ENCODE measurements around the gene AZIN2.
"Not testable (repeated sequence)": the region's sequence is repeated elsewhere in the genome, so short reads cannot be mapped to it uniquely, and the experiment has no call there.

The AZIN2 gene

GRCh38 chr1:33060579-33061083 is 20.3 kb upstream of the AZIN2 start:
- DNase-seq, result peak; percentile 71 to 92

DNA sequence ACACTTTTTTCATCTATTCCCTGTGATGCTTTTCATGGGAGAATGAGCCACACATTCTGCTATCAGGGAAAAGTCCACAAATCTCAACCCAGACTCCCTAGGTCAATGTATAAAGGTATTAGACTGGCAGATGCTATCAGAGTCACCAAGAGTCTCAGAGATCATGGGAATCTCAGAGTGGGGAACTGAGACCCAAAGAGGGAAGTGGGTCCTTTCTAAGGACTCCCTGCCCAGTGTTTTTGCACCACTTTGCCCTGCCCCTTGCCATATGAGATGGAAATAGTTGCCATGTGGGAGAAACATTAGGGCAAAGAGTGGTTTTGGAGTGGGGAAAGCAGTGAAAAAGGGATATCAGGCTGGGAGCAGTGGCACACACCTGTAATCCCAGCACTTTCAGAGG is 19.1 kb upstream of the AZIN2 start:
- peak; percentile 47 to 55 for DNase-seq

- not testable (repeated sequence) for DNase-seq
These were observed 16.7 kb upstream of the AZIN2 start for GRCh38 chr1:33064284-33064683.

GRCh38 chr1:33065301-33065700 is 15.7 kb upstream of the AZIN2 start:
- DNase-seq, result no peak

DNA sequence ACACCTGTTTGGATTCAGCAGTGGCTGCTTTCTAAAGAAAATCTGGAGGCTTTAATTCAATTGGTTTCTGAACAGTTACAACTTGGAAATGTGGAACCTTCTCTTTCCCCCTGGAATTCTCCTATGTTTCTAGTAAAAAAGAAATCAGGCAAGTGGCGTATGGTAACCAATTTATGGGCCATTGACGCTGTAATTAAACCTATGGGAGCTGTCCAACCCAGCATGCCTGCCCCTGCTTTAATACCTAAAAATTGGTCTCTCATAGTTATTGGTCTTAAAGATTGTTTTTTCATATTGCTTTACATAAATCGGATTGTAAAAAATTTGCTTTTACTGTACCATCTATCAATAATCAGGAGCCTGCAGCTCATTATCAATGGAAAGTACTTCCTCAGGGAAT is 14.5 kb upstream of the AZIN2 start:
- DNase-seq, result not testable (repeated sequence)

- DNase-seq, result not testable (repeated sequence)
These were observed 12.8 kb upstream of the AZIN2 start for GRCh38 chr1:33068108-33068507.

DNA sequence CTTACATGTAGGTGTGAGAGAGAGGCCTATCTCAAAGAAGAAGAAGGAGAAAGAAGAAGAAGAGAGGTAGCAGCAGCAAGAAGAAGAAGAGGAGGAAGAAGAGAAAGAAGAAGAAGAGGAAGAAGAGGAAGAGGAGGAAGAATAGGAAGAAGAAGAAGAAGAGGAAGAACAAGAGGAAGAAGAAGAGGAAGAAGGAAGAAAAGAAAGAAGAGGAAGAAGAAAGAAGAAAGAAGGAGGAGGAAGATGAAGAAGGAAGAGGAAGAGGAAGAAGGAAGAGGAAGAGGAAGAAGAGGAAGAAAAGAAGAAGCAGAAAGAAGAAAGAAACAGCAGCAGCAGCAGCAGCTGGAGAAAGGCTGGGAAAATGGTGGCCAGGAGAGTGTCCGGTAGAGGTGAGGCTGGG is 10.3 kb upstream of the AZIN2 start:
- no peak for DNase-seq

GRCh38 chr1:33072707-33073106 is 8.2 kb upstream of the AZIN2 start:
- DNase-seq, result no peak

- no peak for DNase-seq
These were observed 6.6 kb upstream of the AZIN2 start for GRCh38 chr1:33074193-33074945.

DNA sequence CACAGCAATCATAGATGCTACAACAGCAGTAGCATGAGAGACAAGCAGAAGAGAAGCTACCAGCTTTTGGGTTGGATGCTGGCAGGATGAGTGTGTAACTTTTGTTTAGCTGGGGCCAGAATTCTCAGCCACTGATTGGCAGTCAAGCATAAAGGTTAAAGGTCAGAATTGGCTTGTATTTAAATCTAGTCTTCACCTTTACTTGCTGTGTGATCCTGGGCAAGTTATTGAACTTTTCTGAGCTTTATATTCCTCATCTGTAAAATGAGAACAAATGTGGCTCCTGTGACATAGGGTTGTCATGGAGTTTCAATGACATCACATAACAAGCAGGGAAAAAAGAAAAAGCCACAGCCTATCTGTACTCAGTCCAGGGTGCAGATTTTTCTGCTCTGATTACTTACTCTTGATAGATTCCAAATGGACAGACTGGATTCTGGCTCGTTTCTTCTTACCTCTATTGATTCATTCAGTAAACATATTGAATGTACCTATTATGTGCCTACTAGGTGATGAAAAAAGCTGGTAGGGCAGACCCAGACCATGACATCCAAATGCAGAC is 2.8 kb upstream of the AZIN2 start:
- DNase-seq, result no peak

DNA sequence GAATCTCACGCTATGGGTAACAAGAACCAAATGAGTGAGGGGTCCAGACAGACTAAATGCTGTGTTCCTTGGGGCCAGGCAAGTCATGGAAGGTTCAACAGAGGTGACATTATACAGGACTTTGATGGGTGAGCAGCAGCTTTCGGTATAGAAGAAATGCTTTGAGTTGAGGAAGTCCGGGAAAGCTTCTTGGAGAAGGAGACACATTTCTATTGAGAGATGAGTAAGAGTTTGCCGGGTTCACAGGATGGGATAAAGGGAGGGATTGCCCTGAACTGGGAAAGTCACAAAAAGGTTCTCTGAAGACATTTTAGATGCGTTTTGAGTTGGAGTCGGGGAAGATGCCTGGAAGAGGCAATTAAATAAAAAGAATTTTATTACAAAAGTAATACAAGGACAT is 580 bp upstream of the AZIN2 start:
- no peak for DNase-seq

DNA sequence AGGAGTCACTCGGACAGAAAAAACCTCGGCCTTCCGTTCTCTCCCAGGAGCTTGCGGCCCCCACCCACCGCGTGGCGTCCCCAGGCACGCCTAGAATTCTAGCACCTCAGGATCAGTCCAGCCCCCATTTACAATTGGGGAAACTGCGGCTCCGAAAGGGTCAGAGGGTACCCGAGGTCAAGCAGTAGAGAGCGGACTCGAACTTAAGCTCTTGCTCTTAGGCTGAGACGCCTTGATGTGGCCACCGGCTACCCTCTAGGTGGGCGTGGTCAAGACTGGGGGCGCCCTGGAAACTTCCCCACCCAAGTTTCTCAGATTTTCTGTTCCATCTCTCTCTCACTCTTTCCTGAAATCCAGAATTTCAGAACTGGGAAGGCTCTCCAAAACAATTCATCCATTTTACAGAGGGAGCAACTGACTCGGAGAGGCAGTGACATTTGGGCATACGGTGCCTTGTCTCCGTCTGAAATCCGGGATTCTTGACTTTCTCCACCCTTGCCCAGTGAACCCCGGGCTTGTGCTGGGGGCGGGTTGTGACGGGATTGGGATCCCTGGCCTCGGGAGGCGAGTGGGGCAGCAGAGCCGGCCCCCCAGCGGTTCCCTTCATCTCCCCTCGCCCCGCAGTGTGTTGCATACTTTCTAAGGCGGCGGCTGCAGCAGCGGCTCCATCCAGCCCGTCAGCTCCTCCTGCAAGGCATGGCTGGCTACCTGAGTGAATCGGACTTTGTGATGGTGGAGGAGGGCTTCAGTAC is 777 bp downstream of the AZIN2 start:
- peak in 1 of 2 donors; percentile 34 for DNase-seq

- no peak for DNase-seq
These were observed 1.7 kb downstream of the AZIN2 start for GRCh38 chr1:33082575-33083108.

GRCh38 chr1:33085332-33085731 is 4.4 kb downstream of the AZIN2 start:
- no peak for DNase-seq

- DNase-seq, result peak; percentile 55 to 85
These were observed 5.5 kb downstream of the AZIN2 start for GRCh38 chr1:33086384-33086850.

DNA sequence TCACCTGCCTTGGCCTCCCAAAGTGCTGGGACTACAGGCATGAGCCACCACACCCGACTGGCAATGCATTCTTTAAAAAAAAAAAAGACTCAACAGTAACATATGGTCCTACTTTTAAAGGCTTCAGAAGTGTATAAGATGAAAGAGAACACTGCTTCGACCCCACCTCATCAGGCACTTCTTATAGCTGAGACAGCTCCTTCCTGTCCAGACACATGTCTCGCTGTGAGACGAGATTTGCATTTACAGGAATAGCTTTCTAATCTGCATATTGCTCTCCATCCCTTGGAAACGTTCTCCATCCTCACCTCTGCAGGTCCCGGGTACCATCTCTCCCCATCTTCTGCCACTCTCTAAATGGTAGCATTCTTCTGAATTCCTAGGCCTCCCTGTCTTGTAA is 6.7 kb downstream of the AZIN2 start:
- DNase-seq, result no peak

DNA sequence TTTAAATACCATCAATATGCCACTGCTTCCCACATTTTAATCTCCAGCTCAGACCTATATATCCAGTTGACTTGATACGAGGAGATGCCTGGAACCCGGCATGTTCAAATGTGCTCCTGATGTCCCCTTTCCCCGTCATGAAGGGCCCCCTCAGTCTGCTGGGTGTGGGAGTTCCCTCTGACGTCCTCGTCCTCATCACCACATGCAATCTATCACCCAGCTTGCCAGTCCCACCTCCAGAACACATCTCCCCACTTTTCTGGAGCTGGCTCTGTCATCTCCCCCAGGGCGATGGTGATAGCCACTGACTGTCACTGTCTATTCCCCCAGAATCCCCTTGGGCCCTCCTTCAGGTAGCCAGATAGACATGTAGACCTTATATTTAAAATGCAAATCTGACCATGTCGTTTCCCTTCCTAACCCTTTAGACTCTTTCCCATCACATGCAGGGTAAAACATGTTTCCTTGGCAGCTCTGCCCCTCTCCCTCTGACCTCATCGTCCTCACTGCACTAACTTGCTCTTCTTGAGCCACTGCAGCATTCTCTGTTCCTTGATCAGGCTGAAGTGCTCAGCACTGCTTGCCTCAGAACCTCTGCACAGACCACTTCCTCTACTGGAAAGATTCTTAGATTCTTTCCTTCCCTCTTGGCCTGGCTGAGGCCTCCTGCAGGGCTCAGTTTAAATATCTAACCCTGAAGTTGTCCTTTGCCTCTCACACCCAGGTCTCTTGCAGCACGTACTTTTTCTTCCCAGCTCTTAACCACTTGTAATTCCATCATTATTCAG is 7.4 kb downstream of the AZIN2 start:
- DNase-seq, result peak; percentile 16 to 39

GRCh38 chr1:33089457-33089856 is 8.5 kb downstream of the AZIN2 start:
- DNase-seq, result no peak

DNA sequence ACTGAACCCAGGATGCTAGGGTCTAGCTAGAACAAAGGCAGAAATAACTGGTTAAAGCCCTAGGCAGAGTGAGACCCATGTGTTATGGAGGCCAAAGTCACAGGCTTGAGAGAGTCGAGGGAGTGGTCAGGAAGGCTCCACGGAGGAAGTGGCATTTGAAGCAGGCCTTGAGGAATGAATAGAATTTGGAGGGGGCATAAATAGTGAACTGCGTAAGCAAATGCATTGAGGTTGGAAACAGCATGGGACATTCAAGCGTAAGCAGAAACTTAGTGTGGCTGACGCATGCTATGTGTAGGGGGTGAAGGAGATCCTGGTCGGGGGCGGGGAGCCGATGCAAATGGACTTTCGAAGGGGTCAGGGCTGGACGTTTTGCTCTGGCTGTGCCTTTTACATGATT is 11.5 kb downstream of the AZIN2 start:
- no peak for DNase-seq

DNA sequence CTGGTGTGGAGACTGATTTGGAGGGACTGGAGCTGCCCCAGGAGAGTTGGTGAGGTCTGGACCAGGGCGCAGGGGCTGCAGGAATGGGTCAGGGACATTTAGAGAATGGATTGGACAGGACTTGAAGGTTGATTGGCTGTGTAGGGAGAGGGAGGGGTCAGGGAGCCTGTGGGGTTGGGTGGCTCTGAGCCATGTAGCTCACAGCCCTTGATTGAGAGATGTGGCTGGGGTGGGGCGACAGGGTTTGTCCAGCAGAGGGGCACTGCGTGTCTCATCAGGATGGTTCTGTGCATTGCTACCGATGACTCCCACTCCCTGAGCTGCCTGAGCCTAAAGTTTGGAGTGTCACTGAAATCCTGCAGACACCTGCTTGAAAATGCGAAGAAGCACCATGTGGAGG is 12.1 kb downstream of the AZIN2 start:
- no peak for DNase-seq

DNA sequence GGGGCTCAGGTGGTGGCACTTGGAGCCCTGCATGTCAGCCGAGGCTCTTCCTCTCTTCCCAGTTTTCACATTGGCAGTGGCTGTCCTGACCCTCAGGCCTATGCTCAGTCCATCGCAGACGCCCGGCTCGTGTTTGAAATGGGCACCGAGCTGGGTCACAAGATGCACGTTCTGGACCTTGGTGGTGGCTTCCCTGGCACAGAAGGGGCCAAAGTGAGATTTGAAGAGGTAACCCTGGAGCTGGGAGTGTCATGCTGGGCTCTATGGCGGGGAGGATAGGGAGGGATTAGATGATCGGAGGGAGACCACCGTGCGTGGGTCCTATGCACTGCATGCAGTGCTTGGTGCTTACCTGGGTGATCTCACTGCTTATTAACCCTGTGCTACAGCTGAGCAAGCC is 13.5 kb downstream of the AZIN2 start:
- DNase-seq, result no peak

DNA sequence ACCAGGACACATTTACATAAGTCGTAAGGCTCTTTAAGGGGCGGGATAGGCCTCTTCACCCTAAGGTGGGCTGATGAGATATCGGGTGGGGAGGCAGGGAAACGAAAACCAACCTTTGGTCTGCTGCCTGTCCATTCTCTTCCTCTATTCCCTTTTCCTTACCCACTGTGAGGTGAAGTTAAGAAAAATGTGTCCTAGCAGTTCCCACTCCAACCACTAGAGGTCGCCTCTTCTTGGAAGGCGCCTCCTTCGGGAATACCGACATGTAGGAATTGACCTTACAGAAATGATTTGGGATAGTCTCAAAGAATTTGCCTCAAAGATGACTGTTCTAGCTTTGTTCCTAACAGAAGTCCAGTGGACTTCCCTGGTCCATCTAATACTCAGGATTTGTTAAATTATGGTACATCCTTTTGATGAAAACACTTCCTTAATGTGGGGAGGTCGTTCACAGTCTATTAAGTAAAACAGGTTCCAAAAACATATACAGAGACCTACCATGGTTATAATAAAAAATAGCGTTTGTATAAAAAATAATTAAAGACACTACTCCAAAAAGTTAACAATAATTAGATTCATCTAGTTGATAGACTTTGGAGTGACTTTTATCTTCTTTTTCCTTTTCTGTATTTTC is 14.1 kb downstream of the AZIN2 start:
- peak; percentile 29 to 88 for DNase-seq

Measured in inflammatory macrophage treated with lipopolysaccharide for 1 hour (primary cell).